Dermis blood vessel endothelial cell (primary cell): ENCODE data around the gene NR1H2. TPM values are rescaled to one million over a fixed set of nuclear protein-coding genes. Genes with fewer than 3 reads are reported as not detected.
"Not testable (repeated sequence)": the region's sequence is repeated elsewhere in the genome, so short reads cannot be mapped to it uniquely, and the experiment has no call there.

Experiments
- DNase-seq: peaks from one replicate; pipeline ENCODE4 v3.0.0; 2010
- total RNA-seq: library from RNA; depleted of rRNA; stranded (reverse); fragments of >200 nt; gene quantifications from 2 replicates; pipeline ENCODE4 v1.2.3, GENCODE V29; 2014

The NR1H2 gene
- total RNA-seq = 83.6 and 92.5 TPM in 2 replicates

DNA sequence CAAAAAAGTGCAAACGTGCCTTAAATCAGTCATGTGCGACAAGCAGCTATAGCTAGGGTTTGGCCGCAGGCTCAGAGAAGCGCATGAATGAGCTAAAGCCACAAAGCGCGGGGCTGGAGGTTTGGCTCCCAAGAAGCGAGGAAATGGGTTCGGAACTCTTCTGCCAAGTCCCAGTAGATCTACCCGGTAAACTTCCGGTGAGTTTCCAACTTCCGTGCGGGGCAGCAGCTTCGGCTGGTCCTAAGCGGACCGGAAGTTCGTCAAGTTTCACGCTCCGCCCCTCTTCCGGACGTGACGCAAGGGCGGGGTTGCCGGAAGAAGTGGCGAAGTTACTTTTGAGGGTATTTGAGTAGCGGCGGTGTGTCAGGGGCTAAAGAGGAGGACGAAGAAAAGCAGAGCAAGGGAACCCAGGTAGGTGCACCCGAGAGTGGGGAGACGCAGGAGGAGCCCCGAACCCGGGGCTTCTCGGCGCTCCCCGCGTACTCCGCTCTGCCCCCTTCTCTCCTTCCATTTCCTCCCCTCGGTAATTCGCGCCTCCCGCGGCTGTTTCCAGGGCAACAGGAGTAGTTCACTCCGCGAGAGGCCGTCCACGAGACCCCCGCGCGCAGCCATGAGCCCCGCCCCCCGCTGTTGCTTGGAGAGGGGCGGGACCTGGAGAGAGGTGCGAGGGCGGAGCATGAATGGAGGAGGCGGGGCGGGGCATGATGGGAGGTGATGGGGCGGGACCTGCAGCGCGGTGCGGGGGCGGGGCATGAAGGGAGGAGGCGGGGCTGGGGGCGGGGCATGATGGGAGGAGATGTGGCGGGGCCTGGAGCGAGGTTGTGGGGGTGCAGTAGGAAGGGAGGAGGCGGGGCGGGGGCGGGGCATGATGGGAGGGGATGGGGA, at the start of gene NR1H2:
Gene NR1H2 (plus strand): TSS at position 292 of the 885 bp plus-strand sequence. CDS start 1,149 bp downstream, outside the sequence.
- DNase-seq = peak; percentile 98

DNA sequence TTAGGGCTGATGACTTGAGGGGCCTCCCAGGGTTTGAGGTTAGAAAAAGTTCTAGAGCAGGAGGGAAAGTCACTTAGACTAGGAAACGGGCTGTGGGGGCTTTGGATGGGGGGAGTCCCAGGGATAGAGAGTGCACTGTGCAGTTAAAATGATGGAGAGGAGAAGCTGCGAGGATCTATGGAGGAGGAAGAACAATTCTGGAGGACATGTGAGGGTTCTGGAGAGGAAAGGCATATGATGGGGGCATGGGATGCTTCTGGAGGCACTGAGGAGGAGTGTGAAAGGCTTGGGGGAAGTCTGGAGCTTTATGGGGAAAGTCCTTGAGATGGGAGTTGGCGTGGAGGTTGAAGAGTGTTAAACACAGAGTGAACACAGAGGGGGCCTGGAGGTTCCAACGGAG, 49.2 kb upstream of the NR1H2 start:
- no peak for DNase-seq

DNA sequence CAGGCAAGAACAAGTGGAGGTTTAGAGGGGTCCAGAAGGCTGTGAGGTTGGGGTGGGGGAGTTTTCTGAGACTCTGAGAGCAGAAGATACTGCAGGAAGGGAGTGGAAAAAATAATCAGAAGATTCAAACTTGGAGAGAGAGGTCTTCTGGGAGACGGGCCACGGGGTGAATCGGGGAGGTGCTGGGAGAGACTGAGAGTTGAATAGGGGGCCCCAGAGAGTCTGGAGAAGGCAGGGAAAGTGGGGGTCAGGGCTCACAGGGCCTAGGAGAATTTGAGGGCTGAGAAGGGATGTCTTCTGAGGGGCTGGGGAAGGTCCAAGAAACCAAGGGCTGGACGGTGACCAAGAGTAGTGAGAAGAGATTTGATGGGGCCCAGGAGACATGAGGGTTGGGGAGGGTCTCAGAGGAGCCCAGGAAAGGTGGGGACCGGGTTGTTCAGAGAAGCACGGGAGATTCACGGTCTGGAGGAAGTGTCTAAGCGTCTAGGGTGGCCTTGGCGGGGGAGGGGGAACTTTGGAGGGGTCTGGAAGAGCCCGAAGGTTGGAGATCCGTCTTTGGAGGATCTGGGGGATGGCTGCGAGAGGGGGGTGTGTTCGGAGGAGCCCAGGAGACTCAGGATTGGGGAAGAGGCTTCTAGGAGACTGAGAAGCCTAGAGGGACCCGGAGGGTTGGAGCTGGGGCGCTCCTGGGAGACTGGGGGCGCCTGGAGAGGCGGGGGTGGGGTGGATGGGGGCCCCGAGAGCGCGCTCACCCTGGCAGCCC, 48.6 kb upstream of the NR1H2 start:
- DNase-seq = no peak

- peak; percentile 44 for DNase-seq
These were observed 47.9 kb upstream of the NR1H2 start for GRCh38 chr19:50328224-50328872.

- no peak for DNase-seq
These were observed 47.4 kb upstream of the NR1H2 start for GRCh38 chr19:50328873-50329145.

GRCh38 chr19:50329146-50329925, 46.9 kb upstream of the NR1H2 start, which contains the start of gene KCNC3:
Gene KCNC3, minus strand, starts transcription at chr19:50329377. Its CDS starts 295 bp downstream, at chr19:50329082.
- DNase-seq = peak; percentile 99

GRCh38 chr19:50329926-50330294, 46.3 kb upstream of the NR1H2 start:
- not testable (repeated sequence) for DNase-seq

- peak; percentile 87 for DNase-seq
These were observed 45.7 kb upstream of the NR1H2 start for GRCh38 chr19:50330365-50331078.

GRCh38 chr19:50331221-50331993, 44.9 kb upstream of the NR1H2 start:
- DNase-seq = no peak

GRCh38 chr19:50331994-50332243, 44.3 kb upstream of the NR1H2 start:
- DNase-seq = no peak

- DNase-seq = no peak
These were observed 43.8 kb upstream of the NR1H2 start for GRCh38 chr19:50332244-50333038.

DNA sequence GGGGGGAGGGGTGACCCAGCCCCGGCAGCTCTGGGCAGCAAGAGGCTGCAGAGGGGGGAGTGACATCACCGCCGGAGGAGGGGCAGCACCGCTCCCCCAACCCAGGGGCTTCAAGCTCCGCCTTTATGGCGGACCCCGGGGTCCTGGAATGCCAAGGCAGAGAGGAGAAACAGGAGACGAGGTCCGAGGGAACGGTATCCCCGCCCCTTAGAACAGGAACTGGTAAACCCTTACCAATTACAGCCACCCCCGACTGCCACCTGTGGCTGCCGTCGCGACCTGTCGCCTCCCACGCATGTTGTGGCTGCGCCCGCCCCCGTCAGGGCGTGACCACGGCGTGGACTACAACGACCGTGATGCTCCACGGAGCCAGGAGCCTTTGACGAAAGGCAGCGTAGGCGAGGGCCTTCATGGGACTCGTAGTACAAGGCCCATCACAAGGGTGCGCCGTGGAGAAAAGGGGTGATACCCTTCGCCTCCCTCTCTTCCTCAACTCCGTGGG, 43.0 kb upstream of the NR1H2 start:
- peak; percentile 95 for DNase-seq

DNA sequence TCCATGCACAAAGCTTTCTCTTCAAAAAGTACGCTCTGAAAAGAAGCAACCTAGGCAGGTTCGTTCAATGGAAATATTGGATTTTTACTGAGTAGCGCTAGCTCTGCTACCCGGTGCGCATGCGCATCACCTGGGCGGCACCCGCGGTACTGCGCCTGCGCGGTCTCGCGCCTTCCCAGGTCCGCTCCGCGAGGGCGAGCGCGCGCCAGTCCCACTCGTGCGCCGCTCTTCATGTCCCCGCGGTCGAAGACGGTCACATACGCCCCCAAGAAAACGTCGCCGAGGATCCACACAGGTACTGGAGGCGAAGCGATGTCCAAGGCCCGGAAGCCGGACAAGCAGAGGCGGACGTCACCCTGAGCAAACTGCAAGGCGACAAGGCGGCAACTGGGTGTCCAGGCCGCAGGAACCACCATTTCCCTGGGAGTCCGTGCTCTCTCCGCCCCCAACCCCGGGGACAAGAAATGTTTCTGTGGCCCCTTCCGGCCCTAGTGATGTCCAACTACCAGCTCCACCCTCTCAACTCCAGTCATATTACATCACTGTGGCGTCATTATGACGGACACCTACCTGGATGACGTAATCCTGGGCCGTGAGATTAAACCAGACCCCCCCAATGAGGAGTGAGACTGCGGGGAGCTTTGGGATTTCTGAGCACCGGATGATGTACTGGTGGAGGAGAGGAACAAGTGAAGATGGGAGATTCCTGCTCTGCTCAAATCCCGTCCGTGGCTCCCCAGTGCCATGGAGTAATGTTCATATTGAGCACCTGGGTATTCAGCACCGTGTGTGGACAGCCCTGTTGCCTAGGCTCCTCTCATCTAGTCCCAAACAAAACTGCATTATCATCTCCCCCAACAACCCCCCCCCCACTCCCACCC, 42.3 kb upstream of the NR1H2 start:
- peak; percentile 80 for DNase-seq

GRCh38 chr19:50334741-50335421, 41.4 kb upstream of the NR1H2 start:
- DNase-seq = no peak

DNA sequence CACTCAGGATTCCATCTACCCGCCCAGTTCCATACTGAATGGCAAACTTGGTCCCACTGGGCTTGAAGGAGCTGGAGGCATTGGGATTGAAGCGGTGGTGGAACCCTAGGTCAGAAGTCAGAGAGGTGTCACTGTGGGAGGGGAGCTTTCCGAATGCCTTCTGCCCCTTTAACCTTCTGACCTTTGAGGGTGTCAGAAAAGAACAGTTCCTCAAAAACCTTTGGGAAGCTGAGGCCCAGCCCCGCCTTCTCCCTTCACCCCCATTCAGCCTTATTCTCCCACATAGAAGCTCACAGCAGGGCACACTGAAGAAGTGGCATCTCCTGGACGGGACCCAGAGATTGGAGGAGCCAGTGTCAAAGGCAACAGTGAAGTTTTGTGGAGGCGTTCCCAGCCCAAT, 39.2 kb upstream of the NR1H2 start:
- DNase-seq = not testable (repeated sequence)

DNA sequence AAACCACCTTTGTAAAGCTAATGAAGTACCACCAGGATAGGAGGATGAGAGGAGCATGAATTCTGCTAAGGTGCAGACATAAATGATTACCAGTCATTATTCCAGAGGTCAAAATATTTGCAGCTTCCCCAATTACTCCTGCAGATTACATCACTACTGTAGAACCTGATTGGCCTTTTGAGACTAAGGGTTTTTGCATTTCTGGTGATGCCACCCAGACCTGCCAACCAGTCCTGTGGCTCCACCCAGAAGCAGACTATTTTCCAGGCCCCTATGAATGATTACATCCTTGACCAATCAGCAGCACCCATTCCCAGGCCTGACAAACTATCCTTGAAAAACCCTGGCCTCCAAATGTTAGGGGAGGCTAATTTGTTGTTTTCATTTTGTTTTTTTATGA, 35.9 kb upstream of the NR1H2 start:
- no peak for DNase-seq

- DNase-seq = no peak
These were observed 35.1 kb upstream of the NR1H2 start for GRCh38 chr19:50341091-50341564.

DNA sequence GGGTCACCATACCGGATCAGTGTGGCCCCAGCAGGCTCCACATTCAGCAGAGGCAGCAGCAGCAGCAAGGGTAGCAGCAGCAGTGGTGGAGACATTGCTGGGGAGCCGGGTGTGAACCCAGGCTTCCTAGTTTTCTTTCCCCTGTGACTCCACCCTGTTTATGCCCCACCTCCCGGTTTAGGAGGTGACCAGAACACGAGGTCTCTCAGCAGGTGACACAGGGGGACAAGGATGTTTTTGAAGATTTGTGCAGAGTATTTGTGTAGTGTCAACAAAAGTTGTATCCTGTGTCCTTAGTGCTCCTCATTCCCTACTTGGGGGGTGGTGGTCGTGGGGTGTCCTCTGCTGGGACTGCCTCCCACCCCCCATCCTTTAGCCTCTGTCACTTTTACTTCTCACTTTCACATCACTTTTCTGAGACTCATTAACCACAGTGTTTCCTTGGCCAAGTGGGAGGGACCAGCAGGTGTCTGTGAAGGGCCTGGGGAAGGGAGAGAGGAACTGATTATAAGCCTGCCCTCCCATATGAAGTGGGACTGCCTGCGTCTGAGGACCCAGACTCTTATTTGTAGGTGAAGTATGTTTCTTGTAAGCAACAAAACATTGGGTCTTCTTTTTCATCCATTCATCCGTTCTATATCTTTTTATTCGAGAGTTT, 31.5 kb upstream of the NR1H2 start:
- DNase-seq = no peak
